Sigmoid colon (tissue), 7 donors: ENCODE data around the gene CUTC. TPM values are rescaled to one million over a fixed set of nuclear protein-coding genes. Genes with fewer than 3 reads are reported as not detected.
A peak's percentile ranks its signal among the peaks of the same experiment; 100 is the strongest.

Experiments
- DNase-seq: peaks from one replicate; pipeline ENCODE4 v3.0.0-alpha.2; 2019
- H3K27ac ChIP-seq, 4 donors: fragments of 200-600 bp; sonication (generic); one replicate each; pipeline ENCODE4 v1.5.1; 2016 to 2019; ENCODE audit warnings: mild to moderate bottlenecking in 1 of 4
- H3K27me3 ChIP-seq, 3 donors: fragments of 200-600 bp; sonication (generic); one replicate each; pipeline ENCODE4 v1.5.1; 2019; ENCODE audit warnings: mild to moderate bottlenecking in 1 of 3
- H3K36me3 ChIP-seq, 4 donors: fragments of 200-600 bp; sonication (generic); one replicate each; pipeline ENCODE4 v1.5.1; 2016 to 2019
- H3K4me1 ChIP-seq, 4 donors: fragments of 200-600 bp; sonication (generic); one replicate each; pipeline ENCODE4 v1.5.1; 2017 to 2019
- H3K4me3 ChIP-seq, 4 donors: fragments of 200-600 bp; sonication (generic); one replicate each; pipeline ENCODE4 v1.5.1; 2017 to 2019; ENCODE audit warnings: mild to moderate bottlenecking in 2 of 4, moderate library complexity in 1 of 4
- H3K9me3 ChIP-seq, 4 donors: fragments of 200-600 bp in 3 of 4; sonication (generic) in 3 of 4; one replicate each; pipeline versions ENCODE4 v1.5.1 to v1.6.1; 2013 to 2019
- EP300 ChIP-seq, 4 donors: sonication (generic); formaldehyde crosslinking; IDR thresholded peaks; one replicate each; pipeline ENCODE4 v1.6.1; 2017; ENCODE audit warnings: antibody characterized with exemption in 4 of 4
- POLR2A ChIP-seq, 2 donors: fragments of 450-650 bp; IDR thresholded peaks; one replicate each; pipeline ENCODE4 v1.6.1; 2016; ENCODE audit warnings: antibody characterized with exemption in 2 of 2, mild to moderate bottlenecking in 2 of 2, moderate library complexity in 2 of 2
- POLR2AphosphoS5 ChIP-seq, 4 donors: sonication (generic); formaldehyde crosslinking; IDR thresholded peaks; one replicate each; pipeline ENCODE4 v1.6.1; 2017; ENCODE audit warnings: antibody characterized with exemption in 4 of 4
- WGBS, 2 donors: extraction: QIAGEN DNeasy Blood & Tissue Kit; methylation state at CpG; one replicate each; pipeline ENCODE4 v1.1.7; 2013; 5-methylcytosine and 5-hydroxymethylcytosine counted together
- intact Hi-C: fragments of 100-400 bp; cut with DNase I; formaldehyde crosslinking; loops from one replicate; pipeline ENCODE4 v1.15.1; 2023
- polyA plus RNA-seq, 3 donors: library from polyadenylated mRNA; stranded (reverse); fragments of 200-250 nt; gene quantifications; one replicate each; pipeline ENCODE4 v1.2.3, GENCODE V29; 2013
- total RNA-seq, 4 donors: library from RNA; depleted of rRNA; stranded (reverse); fragments of >200 nt; gene quantifications; one replicate each; pipeline ENCODE4 v1.1.0, GENCODE V29; 2016
- TF ChIP-seq, protein P1 (sequence below), 4 experiments: fragments of 450-650 bp in 3 of 4; fragments of 200-600 bp in 1 of 4; IDR thresholded peaks; one replicate each; pipeline ENCODE4 v1.5.1; 2016 to 2019; ENCODE audit warnings: antibody characterized with exemption in 4 of 4, mild to moderate bottlenecking in 3 of 4, moderate library complexity in 2 of 4
- donor health status: healthy with polysubstance abuse.
- donor health status: Bipolar disorder and iron deficiency.
- donor health status: healthy.

Gene CUTC
- total and polyA plus RNA-seq, 7 donors = 16.4 to 30.7 (median 29.4) TPM

DNA sequence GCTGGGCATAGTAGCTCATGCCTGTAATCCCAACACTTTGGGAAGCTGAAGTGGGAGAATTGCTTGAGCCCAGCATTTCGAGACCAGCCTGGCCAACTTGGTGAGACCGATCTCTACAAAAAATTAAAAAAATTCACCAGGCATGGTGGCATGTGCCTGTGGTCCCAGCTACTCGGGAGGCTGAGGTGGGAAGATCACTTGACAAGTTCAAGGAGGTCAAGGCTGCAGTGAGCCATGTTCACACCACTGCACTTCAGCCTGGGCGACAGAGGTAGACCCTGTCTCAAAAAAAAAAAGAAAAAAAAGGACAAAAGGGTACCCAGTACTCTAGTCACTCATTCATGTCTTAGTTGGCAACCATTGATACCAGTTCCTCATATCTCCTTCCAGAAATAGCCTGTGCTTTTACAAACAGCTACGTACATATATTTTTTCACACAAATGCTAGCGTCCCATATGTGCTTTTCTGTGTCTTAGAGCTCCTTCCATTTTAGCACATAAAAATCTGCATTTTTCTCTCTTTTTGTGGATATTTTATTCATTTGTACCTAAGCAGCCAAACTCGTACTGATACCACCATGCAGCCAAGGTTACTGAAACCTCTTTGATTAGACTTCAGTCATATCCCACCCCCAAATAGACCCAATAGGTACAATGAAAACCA lies 55.9 kb downstream of the CUTC start:
- H3K27me3 ChIP-seq = no peaks in the 10 kb centered on the region
- intact Hi-C loops = no loop called here
- TF ChIP-seq, protein P1, sequence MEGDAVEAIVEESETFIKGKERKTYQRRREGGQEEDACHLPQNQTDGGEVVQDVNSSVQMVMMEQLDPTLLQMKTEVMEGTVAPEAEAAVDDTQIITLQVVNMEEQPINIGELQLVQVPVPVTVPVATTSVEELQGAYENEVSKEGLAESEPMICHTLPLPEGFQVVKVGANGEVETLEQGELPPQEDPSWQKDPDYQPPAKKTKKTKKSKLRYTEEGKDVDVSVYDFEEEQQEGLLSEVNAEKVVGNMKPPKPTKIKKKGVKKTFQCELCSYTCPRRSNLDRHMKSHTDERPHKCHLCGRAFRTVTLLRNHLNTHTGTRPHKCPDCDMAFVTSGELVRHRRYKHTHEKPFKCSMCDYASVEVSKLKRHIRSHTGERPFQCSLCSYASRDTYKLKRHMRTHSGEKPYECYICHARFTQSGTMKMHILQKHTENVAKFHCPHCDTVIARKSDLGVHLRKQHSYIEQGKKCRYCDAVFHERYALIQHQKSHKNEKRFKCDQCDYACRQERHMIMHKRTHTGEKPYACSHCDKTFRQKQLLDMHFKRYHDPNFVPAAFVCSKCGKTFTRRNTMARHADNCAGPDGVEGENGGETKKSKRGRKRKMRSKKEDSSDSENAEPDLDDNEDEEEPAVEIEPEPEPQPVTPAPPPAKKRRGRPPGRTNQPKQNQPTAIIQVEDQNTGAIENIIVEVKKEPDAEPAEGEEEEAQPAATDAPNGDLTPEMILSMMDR (IDR thresholded peaks at IDR 0.05) = no peak
- no peak for TF ChIP-seq EP300 (IDR thresholded peaks at IDR 0.05)
- TF ChIP-seq POLR2A (IDR thresholded peaks at IDR 0.05) = no peak
- TF ChIP-seq POLR2AphosphoS5 (IDR thresholded peaks at IDR 0.05) = no peak
- DNase-seq = no peak
- peak overlapping the region; percentile 60 to 73 (median 64) for H3K27ac ChIP-seq
- no peak overlapping the region for H3K4me3 ChIP-seq
- WGBS, 2 donors = 93 to 95% methylated on average over 7 of the region's 7 CpGs
- peaks cover 0 to 28% (median 22%) of the 10 kb centered on the region in 4 donors for H3K4me1 ChIP-seq
- H3K36me3 ChIP-seq = no peaks in the 10 kb centered on the region
- H3K9me3 ChIP-seq = no peaks in the 10 kb centered on the region

DNA sequence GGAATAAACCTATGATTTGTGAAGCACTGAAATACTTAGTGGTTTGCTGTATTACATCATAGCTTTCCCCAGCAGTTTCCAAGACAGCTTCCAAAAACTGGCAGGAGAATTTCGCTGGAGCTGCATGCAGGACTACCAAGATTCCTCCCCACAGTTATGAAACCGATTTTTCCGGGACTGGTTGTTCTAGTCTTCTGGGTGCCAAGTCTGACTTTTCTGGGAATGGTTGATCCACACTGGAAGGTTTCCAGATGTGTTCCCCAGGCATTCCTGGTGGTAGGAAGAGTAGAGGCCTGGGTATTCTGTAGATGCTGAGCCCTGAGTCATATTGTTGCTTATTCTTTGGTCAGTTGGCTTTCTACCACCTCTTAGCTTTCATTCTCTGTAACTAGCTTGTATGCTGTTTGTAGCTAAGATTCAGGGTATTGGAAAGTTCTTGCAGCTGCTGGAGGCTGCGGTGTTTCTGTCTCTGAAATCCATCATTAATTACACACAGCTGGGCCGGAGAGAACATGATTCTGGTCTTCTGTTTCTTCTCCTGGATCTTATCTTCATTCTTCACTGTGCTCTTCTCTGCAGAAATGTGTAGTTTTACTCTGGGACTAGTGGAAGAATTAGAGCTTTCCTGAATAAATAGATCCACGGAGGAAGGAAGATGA lies 56.7 kb downstream of the CUTC start:
- no peaks in the 10 kb centered on the region for H3K9me3 ChIP-seq
- no peaks in the 10 kb centered on the region for H3K27me3 ChIP-seq
- no peak overlapping the region for H3K4me3 ChIP-seq
- TF ChIP-seq POLR2AphosphoS5 (IDR thresholded peaks at IDR 0.05) (peak; percentile 46 to 85 (median 78)), EP300 (IDR thresholded peaks at IDR 0.05) (peak in 2 of 4 donors; percentile 68 to 75)
- TF ChIP-seq, protein P1 (IDR thresholded peaks at IDR 0.05) = no peak
- 82 to 85% methylated on average over 6 of the region's 6 CpGs for WGBS, 2 donors
- H3K36me3 ChIP-seq = no peaks in the 10 kb centered on the region
- H3K4me1 ChIP-seq = peaks cover 0 to 25% (median 17%) of the 10 kb centered on the region in 4 donors
- H3K27ac ChIP-seq = peak overlapping the region; percentile 60 to 73 (median 69)
- peak; percentile 87 for DNase-seq
- intact Hi-C loops = no loop called here

- Histone ChIP-seq H3K4me1 (peaks cover 0 to 13% (median 5%) of the 10 kb centered on the region in 4 donors), H3K9me3 (no peaks in the 10 kb centered on the region), H3K27me3 (no peaks in the 10 kb centered on the region), H3K4me3 (no peak overlapping the region), H3K27ac (no peak overlapping the region), H3K36me3 (no peaks in the 10 kb centered on the region)
- intact Hi-C loops = no loop called here
- no peak for DNase-seq
- TF ChIP-seq POLR2AphosphoS5 (IDR thresholded peaks at IDR 0.05) = no peak
- TF ChIP-seq EP300 (IDR thresholded peaks at IDR 0.05) = no peak
- TF ChIP-seq POLR2A (IDR thresholded peaks at IDR 0.05) = no peak
- TF ChIP-seq, protein P1 (IDR thresholded peaks at IDR 0.05) = no peak
- 94 to 96% methylated on average over 3 of the region's 3 CpGs for whole genome bisulfite sequencing, 2 donors
These were observed 59.8 kb downstream of the CUTC start for GRCh38 chr10:99791831-99792230.

DNA sequence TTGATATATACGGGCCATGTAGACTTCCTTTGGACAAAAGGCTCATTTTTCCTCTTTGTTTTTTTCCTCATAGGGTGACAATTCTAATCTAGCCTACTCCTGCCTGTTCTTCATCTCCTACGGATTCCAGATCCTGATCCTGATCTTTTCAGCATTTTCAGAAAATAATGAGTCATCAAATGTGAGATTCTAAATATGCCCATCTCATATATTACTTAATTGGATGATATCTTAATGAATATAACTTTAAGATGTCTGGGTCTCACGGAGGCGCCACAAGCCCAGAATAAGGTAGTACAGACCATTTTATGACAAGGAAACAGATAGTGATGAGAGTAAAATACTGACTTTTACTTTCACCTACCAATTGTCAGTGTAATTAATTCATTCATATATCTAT lies 61.8 kb downstream of the CUTC start:
- DNase-seq = no peak
- Histone ChIP-seq H3K27me3 (no peaks in the 10 kb centered on the region), H3K4me3 (no peak overlapping the region), H3K27ac (no peak overlapping the region), H3K36me3 (no peaks in the 10 kb centered on the region), H3K9me3 (no peaks in the 10 kb centered on the region), H3K4me1 (peaks cover 0 to 6% (median 0%) of the 10 kb centered on the region in 4 donors)
- TF ChIP-seq POLR2A (IDR thresholded peaks at IDR 0.05) = no peak
- TF ChIP-seq EP300 (IDR thresholded peaks at IDR 0.05) = no peak
- no peak for TF ChIP-seq POLR2AphosphoS5 (IDR thresholded peaks at IDR 0.05)
- TF ChIP-seq, protein P1 (IDR thresholded peaks at IDR 0.05) = no peak
- 93 to 96% methylated on average over 4 of the region's 4 CpGs for WGBS, 2 donors
- intact Hi-C loops = no loop called here
